ENCODE data around the gene CCDC127. TPM values are rescaled to one million over a fixed set of nuclear protein-coding genes. Genes with fewer than 3 reads are reported as not detected.

CCDC127 gene
- total RNA-seq, 2 experiments from 2014 or later: 5.3 to 6.8 TPM

Other genes with a start within 250 kb of the CCDC127 start
- gene PLEKHG4B, start 126.0 kb downstream of the CCDC127 start, total RNA-seq: not detected
- gene LRRC14B, start 26.7 kb downstream of the CCDC127 start, total RNA-seq: not detected
- gene SDHA, start 167 bp upstream of the CCDC127 start, total RNA-seq: 100 to 1,000 TPM; 145 to 152 TPM
- gene PDCD6, start 53.5 kb upstream of the CCDC127 start, total RNA-seq: 100 to 1,000 TPM in 1 of 2 experiments, 10 to 100 TPM in 1; 96.1 to 101 TPM
- gene AHRR, start 103.6 kb upstream of the CCDC127 start, total RNA-seq: 10 to 100 TPM; 56.1 to 57.2 TPM
- 10 to 100 TPM; 62.2 to 62.3 TPM for gene EXOC3, start 225.0 kb upstream of the CCDC127 start, total RNA-seq

Measured in activated CD8-positive, alpha-beta T cell treated with anti-CD3 and anti-CD28 coated beads, Interleukin-2, amount 10 ng/mL, durations not matched to agents 7 days and 5 days (primary cell).